SK-N-SH (cell line): ENCODE results near the gene BAG3. TPM values are rescaled to one million over a fixed set of nuclear protein-coding genes. Genes with fewer than 3 reads are reported as not detected.
A peak's percentile ranks its signal among the peaks of the same experiment; 100 is the strongest.

Experiments used
- CTCF ChIA-PET: fragments of 300-600, 350-600 bp; formaldehyde crosslinking; extraction: SDS; loops from one replicate; lab custom pipeline; 2021; lab: Yijun Ruan, JAX
- POLR2A ChIA-PET: fragments of 350-600 bp; sonication (Branson Sonifier 250); formaldehyde crosslinking; extraction: SDS; loops from one replicate; lab custom pipeline; 2020; ENCODE audit warnings: antibody characterized with exemption, inconsistent platforms; lab: Yijun Ruan, JAX
- DNase-seq: peaks from one replicate; pipeline ENCODE4 v3.0.0; 2012
- H2AFZ ChIP-seq: fragments of 200-600 bp; sonication (generic); 2 replicates; pipeline ENCODE4 v1.8.1; 2016; ENCODE audit warnings: antibody characterized with exemption, mild to moderate bottlenecking, low read depth
- H3F3A ChIP-seq: fragments of 200-600 bp; sonication (generic); replicated peaks from 2 replicates; pipeline ENCODE3; 2016; ENCODE audit warnings: antibody characterized with exemption, mild to moderate bottlenecking; ENCODE audit not compliant: insufficient read depth
- H3K27ac ChIP-seq, 2 experiments: fragments of 200-500 bp in 1 of 2; fragments of 200-600 bp in 1 of 2; sonication (Bioruptor generic) in 1 of 2; sonication (generic), shearing (Covaris generic) in 1 of 2; 2 replicates each; pipeline versions ENCODE4 v1.5.1 to v1.6.1; 2014 to 2016; ENCODE audit warnings: low read depth in 2 of 2, inconsistent platforms in 1 of 2, low read length in 1 of 2, mild to moderate bottlenecking in 1 of 2, mixed read lengths in 1 of 2
- H3K27me3 ChIP-seq: fragments of 200-600 bp; sonication (generic), shearing (Covaris generic); 2 replicates; pipeline ENCODE4 v1.6.1; 2016; ENCODE audit warnings: mixed run types; ENCODE audit not compliant: insufficient read depth
- H3K36me3 ChIP-seq, 2 experiments: fragments of 200-500 bp in 1 of 2; fragments of 200-600 bp in 1 of 2; sonication (Bioruptor generic) in 1 of 2; sonication (generic) in 1 of 2; replicated peaks in 1 of 2; 2 replicates each; pipeline versions ENCODE3 to v1.5.1; 2014 to 2016; ENCODE audit warnings: low read length in 1 of 2, mild to moderate bottlenecking in 1 of 2; ENCODE audit not compliant: insufficient read depth in 2 of 2, control insufficient read depth in 1 of 2
- H3K4me1 ChIP-seq, 2 experiments: fragments of 200-500 bp in 1 of 2; fragments of 200-600 bp in 1 of 2; sonication (Bioruptor generic) in 1 of 2; sonication (generic), shearing (Covaris generic) in 1 of 2; 2 replicates each; pipeline versions ENCODE4 v1.5.1 to v1.6.1; 2014 to 2016; ENCODE audit warnings: low read depth in 1 of 2, low read length in 1 of 2, mixed run types in 1 of 2; ENCODE audit not compliant: insufficient read depth in 2 of 2, control insufficient read depth in 1 of 2
- H3K4me2 ChIP-seq: fragments of 200-600 bp; sonication (generic), shearing (Covaris generic); 2 replicates; pipeline ENCODE4 v1.6.1; 2017; ENCODE audit warnings: mixed run types
- H3K4me3 ChIP-seq, 2 experiments: fragments of 200-500 bp in 1 of 2; fragments of 200-600 bp in 1 of 2; sonication (Bioruptor generic) in 1 of 2; sonication (generic), shearing (Covaris generic) in 1 of 2; 2 replicates each; pipeline versions ENCODE4 v1.5.1 to v1.8.1; 2014 to 2016; ENCODE audit warnings: low read depth in 2 of 2, inconsistent platforms in 1 of 2, low read length in 1 of 2, mild to moderate bottlenecking in 1 of 2, mixed read lengths in 1 of 2, moderate library complexity in 1 of 2
- H3K79me2 ChIP-seq: fragments of 200-600 bp; sonication (generic); 2 replicates; pipeline ENCODE4 v1.8.1; 2017; ENCODE audit warnings: mild to moderate bottlenecking; ENCODE audit not compliant: insufficient read depth
- H3K9ac ChIP-seq: fragments of 200-600 bp; sonication (generic); 2 replicates; pipeline ENCODE4 v1.6.1; 2017; ENCODE audit warnings: mixed run types
- H3K9me2 ChIP-seq: fragments of 200-600 bp; sonication (generic); 2 replicates; pipeline ENCODE4 v1.6.1; 2017; ENCODE audit warnings: mixed run types
- H3K9me3 ChIP-seq: fragments of 200-600 bp; sonication (generic); 2 replicates; pipeline ENCODE4 v1.6.1; 2017; ENCODE audit warnings: mixed run types, mild to moderate bottlenecking, moderate library complexity
- H4K20me1 ChIP-seq: fragments of 200-600 bp; sonication (generic); 2 replicates; pipeline ENCODE4 v1.6.1; 2017; ENCODE audit warnings: mild to moderate bottlenecking, mixed run types; ENCODE audit not compliant: insufficient read depth
- CTCF ChIP-seq: fragments of 200-600 bp; sonication (generic); IDR thresholded peaks from 2 replicates; pipeline ENCODE4 v1.6.1; 2017; ENCODE audit warnings: antibody characterized with exemption, mild to moderate bottlenecking, moderate library complexity
- EP300 ChIP-seq, 2 experiments: IDR thresholded peaks; 2 replicates each; pipeline versions ENCODE4 v1.4.0 to v1.6.1; 2012; ENCODE audit warnings: borderline replicate concordance in 1 of 2, low read depth in 1 of 2, low read length in 1 of 2
- EZH2phosphoT487 ChIP-seq: fragments of 200-600 bp; sonication (generic); IDR thresholded peaks from 2 replicates; pipeline ENCODE4 v1.6.1; 2017; ENCODE audit warnings: low read depth, mixed run types, mild to moderate bottlenecking, antibody characterized with exemption, moderate library complexity, borderline replicate concordance
- FOXM1 ChIP-seq: IDR thresholded peaks from 2 replicates; pipeline ENCODE4 v1.4.0; 2012; ENCODE audit warnings: low read depth, mild to moderate bottlenecking
- GABPA ChIP-seq: IDR thresholded peaks from 2 replicates; pipeline ENCODE4 v1.4.0; 2012; ENCODE audit warnings: low read depth, mild to moderate bottlenecking
- GATA2 ChIP-seq: sonication (generic); formaldehyde crosslinking; IDR thresholded peaks from 2 replicates; pipeline ENCODE4 v1.5.0; 2020; ENCODE audit warnings: mild to moderate bottlenecking, missing genetic modification reagents
- MAX ChIP-seq: IDR thresholded peaks from 2 replicates; pipeline ENCODE4 v1.4.0; 2012; ENCODE audit warnings: low read depth
- MEF2A ChIP-seq: IDR thresholded peaks from 2 replicates; pipeline ENCODE4 v1.4.0; 2012; ENCODE audit warnings: low read depth, borderline replicate concordance
- NRF1 ChIP-seq: IDR thresholded peaks from 2 replicates; pipeline ENCODE4 v1.6.1; 2012; ENCODE audit warnings: low read depth, mild to moderate bottlenecking, low read length
- PBX3 ChIP-seq: IDR thresholded peaks from 2 replicates; pipeline ENCODE4; 2012
- RAD21 ChIP-seq: IDR thresholded peaks from 2 replicates; pipeline ENCODE4 v1.6.1; 2012; ENCODE audit warnings: mild to moderate bottlenecking, low read length
- RFX5 ChIP-seq: IDR thresholded peaks from 2 replicates; pipeline ENCODE4 v1.6.1; 2012; ENCODE audit warnings: mild to moderate bottlenecking, improper control_type of control experiment, low read length
- SIN3A ChIP-seq: IDR thresholded peaks from 2 replicates; pipeline ENCODE4 v1.6.1; 2012; ENCODE audit warnings: low read depth, mild to moderate bottlenecking, low read length, moderate library complexity, borderline replicate concordance
- SMC3 ChIP-seq: IDR thresholded peaks from 2 replicates; pipeline ENCODE4 v1.6.1; 2012; ENCODE audit warnings: low read depth, low read length, improper control_type of control experiment
- TCF12 ChIP-seq: IDR thresholded peaks from 2 replicates; pipeline ENCODE4 v1.4.0; 2012
- USF1 ChIP-seq: IDR thresholded peaks from 2 replicates; pipeline ENCODE4 v1.4.0; 2012; ENCODE audit warnings: low read depth, borderline replicate concordance
- YY1 ChIP-seq: IDR thresholded peaks from 2 replicates; pipeline ENCODE4 v1.4.0; 2012; ENCODE audit warnings: low read depth, mild to moderate bottlenecking
- ZBTB33 ChIP-seq: IDR thresholded peaks from 2 replicates; pipeline ENCODE4 v1.4.0; 2012; ENCODE audit warnings: low read depth, borderline replicate concordance
- WGBS: methylation state at CpG from one replicate; pipeline ENCODE4 v1.1.6; 2017; ENCODE audit warnings: low lambda C conversion rate; 5-methylcytosine and 5-hydroxymethylcytosine counted together
- polyA plus RNA-seq, 3 experiments: library from polyadenylated mRNA; depleted of rRNA; stranded (reverse); fragments of >200 nt; gene quantifications; 2 replicates each; pipeline ENCODE4 v1.2.3, GENCODE V29; 2012

The BAG3 gene
- polyA plus RNA-seq, 1 of the 3 experiments (the other 2 are of a cell fraction) = 9.2 TPM

- no peak overlapping the region for H3K4me2 ChIP-seq
- peaks cover 9 to 27% of the 10 kb centered on the region in 2 experiments for H3K36me3 ChIP-seq
- ChIA-PET CTCF (interaction anchor here (0.6 to 1.6 kb wide), 4 partner anchors 23 to 180 kb away, joined by 3 to 4 read pairs (median 4); no protein-coding TSS in a partner anchor), POLR2A (no interaction called here)
- H4K20me1 ChIP-seq = no peaks in the 10 kb centered on the region
- WGBS = 76% methylated on average over 7 of the region's 7 CpGs
- H3K79me2 ChIP-seq = peaks cover 22% of the 10 kb centered on the region; the same call in 1 of the 2 replicates
- no peak for DNase-seq
- H3K4me1 ChIP-seq = peaks cover 10 to 33% of the 10 kb centered on the region in 2 experiments; a peak in 2 of 4 replicates
- H3K4me3 ChIP-seq = no peak overlapping the region
- no peak overlapping the region for H2AFZ ChIP-seq
- TF ChIP-seq USF1 (no peak), TCF12 (no peak), EP300 (IDR thresholded peaks at IDR 0.05; ENCODE audit: borderline replicate concordance in 1 of 2, low read depth in 1 of 2, low read length in 1 of 2) (no peak), SIN3A (no peak), MEF2A (no peak), ZBTB33 (no peak)
- H3K27ac ChIP-seq = peak overlapping the region in 1 of 2 experiments; percentile 74; a peak in 2 of 4 replicates
- no peaks in the 10 kb centered on the region for H3K9me2 ChIP-seq
- no peaks in the 10 kb centered on the region for H3K9me3 ChIP-seq
- H3K9ac ChIP-seq = no peak overlapping the region
- H3F3A ChIP-seq = peaks cover 36% of the 10 kb centered on the region
- H3K27me3 ChIP-seq = no peaks in the 10 kb centered on the region
Observed at GRCh38 chr10:119679480-119679829, 28.3 kb downstream of the BAG3 start.

GRCh38 chr10:119680050-119680449 is 28.9 kb downstream of the BAG3 start:
- peaks cover 10 to 30% of the 10 kb centered on the region in 2 experiments; a peak in 2 of 4 replicates for H3K4me1 ChIP-seq
- peaks cover 17% of the 10 kb centered on the region; the same call in 1 of the 2 replicates for H3K79me2 ChIP-seq
- no peaks in the 10 kb centered on the region for H3K9me3 ChIP-seq
- no peaks in the 10 kb centered on the region for H3K9me2 ChIP-seq
- peak overlapping the region; percentile 49; the same call in 1 of the 2 replicates for H3K4me2 ChIP-seq
- H3F3A ChIP-seq = peaks cover 35% of the 10 kb centered on the region
- peak overlapping the region; percentile 35; the same call in 1 of the 2 replicates for H3K9ac ChIP-seq
- CTCF ChIA-PET = interaction anchor here (0.6 to 1.2 kb wide), 3 partner anchors 23 to 180 kb away, joined by 3 to 4 read pairs (median 3); no protein-coding TSS in a partner anchor
- no peak overlapping the region for H3K4me3 ChIP-seq
- peak overlapping the region; percentile 39 to 74; a peak in 3 of 4 replicates for H3K27ac ChIP-seq
- peaks cover 9 to 24% of the 10 kb centered on the region in 2 experiments for H3K36me3 ChIP-seq
- no peaks in the 10 kb centered on the region for H4K20me1 ChIP-seq
- 31% methylated on average over 4 of the region's 4 CpGs for WGBS
- no peaks in the 10 kb centered on the region for H3K27me3 ChIP-seq
- POLR2A ChIA-PET = no interaction called here
- no peak for DNase-seq
- H2AFZ ChIP-seq = no peak overlapping the region
- no peak for TF ChIP-seq GATA2 (CRISPR knock-in tag)
- no peak for TF ChIP-seq GABPA
- TF ChIP-seq YY1 = no peak
- TF ChIP-seq PBX3 = no peak
- no peak for TF ChIP-seq RAD21
- TF ChIP-seq FOXM1 = no peak
- no peak for TF ChIP-seq EZH2phosphoT487
- TF ChIP-seq NRF1 = no peak
- no peak for TF ChIP-seq SMC3
- TF ChIP-seq RFX5 = no peak
- TF ChIP-seq MAX = 0 out of 2 replicates have a peak, but pooled peaks have one; percentile 31
- no peak for TF ChIP-seq CTCF
